ENCODE measurements around the gene SMIM12.

Gene SMIM12

GRCh38 chr1:34872133-34872503, 12.6 kb upstream of the SMIM12 start:
- DNase-seq (ENCODE audit: low spot score): no peak

- no peak for DNase-seq (ENCODE audit: low spot score)
Observed at GRCh38 chr1:34871443-34872132, 12.0 kb upstream of the SMIM12 start.

DNA sequence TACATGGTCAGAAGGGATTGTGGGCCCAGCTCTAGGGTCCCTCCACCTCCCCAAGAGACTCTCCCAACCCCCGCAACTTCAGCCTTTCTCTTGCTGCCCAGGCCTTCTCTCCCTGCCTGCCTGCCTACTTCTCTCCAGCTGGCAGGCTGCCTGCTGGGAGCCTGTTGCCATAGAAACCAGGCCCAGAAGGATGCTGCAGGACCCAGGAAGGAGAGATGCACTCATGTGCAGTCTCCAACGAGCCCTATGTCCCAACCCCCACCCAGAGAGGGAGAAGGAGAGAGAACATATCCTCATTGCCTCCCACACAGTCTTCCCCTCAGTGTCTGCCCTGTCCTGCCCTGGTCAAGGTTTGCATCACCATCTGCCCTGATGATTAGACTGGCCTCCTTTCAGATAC, 10.8 kb upstream of the SMIM12 start:
- DNase-seq (ENCODE audit: low spot score): no peak

DNA sequence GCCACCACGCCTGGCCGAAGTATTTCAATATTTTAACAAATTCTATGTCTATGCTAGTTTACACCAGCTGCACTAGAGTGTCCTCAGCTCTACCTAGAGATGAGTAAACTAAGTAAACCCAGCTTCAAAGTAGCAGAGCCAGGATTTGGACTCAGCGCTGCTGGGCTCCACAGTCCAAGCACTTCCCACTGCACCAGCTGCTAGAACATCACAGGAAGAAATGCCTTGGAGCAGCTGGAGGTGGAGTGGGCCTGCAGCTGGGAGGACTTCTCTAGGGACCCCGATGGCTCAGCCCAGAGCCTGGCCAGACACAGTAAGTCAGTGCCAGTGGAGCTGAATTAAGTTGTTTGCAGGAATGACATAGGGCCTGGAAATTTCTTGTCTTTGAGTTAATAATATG, 10.2 kb upstream of the SMIM12 start:
- no peak for DNase-seq (ENCODE audit: low spot score)

GRCh38 chr1:34868230-34869049, 8.9 kb upstream of the SMIM12 start:
- no peak for DNase-seq (ENCODE audit: low spot score)

GRCh38 chr1:34867415-34867814, 7.9 kb upstream of the SMIM12 start:
- no peak for DNase-seq (ENCODE audit: low spot score)

- no peak for DNase-seq (ENCODE audit: low spot score)
Observed at GRCh38 chr1:34866762-34867109, 7.2 kb upstream of the SMIM12 start.

DNA sequence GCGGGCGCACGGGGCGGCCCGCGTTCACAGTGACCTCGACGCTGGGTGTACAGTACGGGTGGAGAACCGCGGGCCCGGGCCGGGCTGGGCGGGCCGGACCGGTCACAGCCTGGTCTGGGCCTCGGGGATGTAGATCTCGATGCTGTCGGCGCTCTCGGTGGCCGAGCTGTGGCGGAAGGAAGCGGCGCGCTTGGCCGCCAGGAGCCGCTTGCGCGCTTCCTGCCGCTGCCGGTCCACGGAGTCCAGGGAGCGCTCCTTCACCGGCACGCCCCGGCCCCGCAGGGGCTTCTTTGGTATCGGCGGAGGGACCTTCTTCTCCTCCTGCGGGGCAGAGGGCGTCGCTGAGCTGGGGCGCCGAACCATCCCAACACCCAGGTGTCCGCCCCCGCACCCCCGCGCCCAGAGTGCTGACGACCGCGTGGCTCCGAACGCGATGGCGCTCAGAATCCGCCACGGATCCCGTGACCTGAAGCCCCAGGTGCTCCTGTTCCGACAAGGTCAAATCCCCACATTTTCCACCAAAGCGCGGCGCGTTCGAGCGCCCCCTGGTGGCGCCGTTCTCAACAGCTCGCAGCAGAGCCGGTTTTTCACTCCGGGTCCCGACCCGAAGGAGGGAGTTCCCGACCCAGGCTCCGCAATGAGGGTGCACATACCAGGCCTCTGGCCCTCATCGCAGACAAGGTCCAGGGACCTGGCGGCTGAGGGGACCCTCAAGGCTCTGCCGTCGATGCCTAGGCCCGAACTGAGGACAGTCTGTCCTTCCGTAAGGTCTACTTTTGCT, 6.6 kb upstream of the SMIM12 start:
- DNase-seq (ENCODE audit: low spot score): peak; percentile 84

DNA sequence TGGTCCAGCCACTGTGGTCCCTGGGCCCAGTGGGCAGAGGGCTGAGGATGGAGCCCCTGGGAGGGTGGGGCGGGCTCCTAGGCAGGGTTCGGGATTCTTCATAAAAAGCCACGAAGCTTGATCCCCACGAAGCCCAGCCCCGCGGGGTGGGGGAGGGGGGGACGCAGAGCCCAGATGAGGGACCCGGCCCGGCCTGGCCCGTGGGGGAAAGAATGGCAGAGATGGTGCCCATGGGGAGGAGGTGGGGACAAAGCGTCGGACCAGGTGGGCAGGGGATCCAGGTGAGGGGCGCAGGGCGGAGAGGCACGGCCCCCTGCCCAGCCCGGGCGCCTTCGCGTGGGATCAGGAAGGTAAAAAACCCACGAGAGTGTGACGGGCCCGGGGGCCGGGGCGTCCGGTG, 6.0 kb upstream of the SMIM12 start:
- no peak for DNase-seq (ENCODE audit: low spot score)

DNA sequence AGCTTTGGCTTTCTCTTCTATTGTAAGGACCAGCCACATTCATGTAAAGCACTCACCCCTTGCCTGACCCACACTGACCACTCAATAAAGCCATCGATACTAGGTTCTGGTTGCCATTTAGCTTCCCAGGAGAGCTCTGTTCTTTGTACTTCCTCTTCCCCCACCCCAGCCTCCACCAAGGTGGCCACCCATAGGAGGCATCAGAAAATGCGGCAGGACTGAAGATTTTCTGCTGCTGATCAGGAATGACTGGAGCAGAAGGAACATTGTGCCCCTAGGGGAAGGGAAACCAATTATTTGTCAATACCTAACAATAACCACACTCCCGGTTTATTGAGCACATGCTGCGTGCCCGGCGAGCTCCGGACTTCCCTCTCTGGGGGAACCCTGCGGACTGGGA, 5.2 kb upstream of the SMIM12 start:
- no peak for DNase-seq (ENCODE audit: low spot score)

- DNase-seq (ENCODE audit: low spot score): no peak
Observed at GRCh38 chr1:34863501-34863900, 4.0 kb upstream of the SMIM12 start.

DNA sequence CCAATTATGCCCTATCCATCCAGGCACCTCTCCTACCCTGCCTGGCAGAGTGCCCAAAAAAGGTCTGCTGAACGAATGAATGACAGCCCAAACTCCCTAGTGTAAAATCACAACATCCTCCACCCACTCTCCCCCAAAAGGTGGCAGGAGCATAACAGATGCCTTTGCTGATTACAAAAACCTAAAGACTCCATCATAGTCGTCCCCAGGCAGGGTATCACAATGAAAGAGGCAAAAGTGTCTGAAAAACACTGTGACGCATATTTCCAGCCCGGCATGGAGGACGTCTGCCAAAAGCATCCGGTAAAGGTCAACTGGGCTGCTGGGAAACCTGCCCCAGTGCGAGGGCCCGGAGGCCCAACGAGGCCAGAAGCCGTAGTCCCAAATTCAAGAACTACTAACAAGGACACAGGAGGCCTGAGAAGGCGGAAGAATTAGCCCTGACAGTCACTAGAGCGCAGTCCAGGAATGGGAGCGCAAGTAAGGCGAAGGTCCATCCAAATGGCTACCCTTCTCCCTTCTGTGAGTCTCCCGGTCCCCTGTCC, 576 bp downstream of the SMIM12 start:
- DNase-seq (ENCODE audit: low spot score): peak; percentile 52

DNA sequence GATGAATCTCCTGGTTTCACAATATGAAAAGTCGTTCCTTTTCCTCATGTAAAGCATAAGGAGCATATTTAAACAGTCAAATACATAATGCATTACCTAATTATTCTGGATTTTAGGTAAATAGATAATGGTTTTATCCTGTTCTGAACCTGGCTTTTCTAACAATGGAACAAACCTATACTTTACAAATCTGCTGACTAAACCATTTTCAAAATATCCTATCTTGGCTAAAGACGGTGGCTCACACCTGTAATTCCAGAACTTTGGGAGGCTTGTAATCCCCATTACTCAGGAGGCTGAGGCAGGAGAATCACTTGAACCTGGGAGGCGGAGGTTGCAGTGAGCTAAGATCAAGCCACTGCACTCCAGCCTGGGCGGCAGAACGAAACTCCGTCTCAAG, 2.9 kb downstream of the SMIM12 start:
- DNase-seq (ENCODE audit: low spot score): no peak

- peak; percentile 96 for DNase-seq (ENCODE audit: low spot score)
Observed at GRCh38 chr1:34852677-34853217, 6.8 kb downstream of the SMIM12 start.

DNA sequence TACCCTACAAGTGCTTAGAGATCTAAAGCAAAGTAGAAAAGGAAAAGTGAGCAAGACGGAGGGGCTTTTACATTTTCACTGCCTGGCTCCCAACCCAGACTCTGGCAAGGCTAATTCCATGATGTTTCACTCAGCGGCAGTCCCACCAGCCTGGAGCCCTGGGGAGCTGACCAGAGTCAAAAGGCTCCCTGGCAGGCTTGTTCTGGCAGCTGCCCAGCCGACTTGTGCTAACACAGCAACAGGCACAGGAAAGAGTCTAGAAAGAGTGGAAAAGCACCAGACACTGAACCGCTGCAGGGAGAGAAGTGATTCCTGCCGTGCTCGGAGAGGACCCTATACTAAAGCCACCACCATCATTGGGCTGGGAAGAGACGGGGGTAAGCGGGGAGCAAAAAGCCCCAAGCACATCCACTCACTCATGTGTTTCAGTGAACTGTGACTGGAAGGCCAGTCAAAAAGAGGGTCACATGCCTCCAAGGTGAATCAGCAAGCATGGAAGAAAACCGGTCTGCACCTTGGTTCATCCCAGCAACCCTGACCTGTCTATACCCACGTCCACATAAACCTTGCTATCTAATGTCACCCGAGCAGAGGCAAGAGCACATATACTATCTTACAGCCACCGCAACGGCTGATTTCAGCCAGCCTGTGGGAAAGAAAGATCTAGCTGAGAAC, 8.0 kb downstream of the SMIM12 start:
- no peak for DNase-seq (ENCODE audit: low spot score)

DNA sequence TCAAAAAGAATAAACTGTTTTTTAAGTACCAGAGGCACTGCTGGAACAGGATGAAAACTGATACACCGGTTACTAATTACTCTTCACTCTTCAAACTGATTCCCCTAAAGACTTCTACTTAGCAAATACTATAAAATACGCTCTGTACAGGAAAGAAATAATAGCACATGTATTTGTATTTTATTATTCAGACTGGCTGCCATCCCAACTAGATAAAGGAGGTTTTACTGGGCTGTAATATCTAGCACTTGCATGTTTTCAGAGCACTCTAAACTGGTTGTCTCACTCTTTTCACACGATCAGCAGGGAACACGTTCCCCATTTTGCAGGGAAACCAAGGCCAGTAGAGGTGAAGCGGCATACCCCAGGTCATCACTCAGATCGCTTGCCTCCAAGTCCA, 9.2 kb downstream of the SMIM12 start:
- DNase-seq (ENCODE audit: low spot score): no peak

DNA sequence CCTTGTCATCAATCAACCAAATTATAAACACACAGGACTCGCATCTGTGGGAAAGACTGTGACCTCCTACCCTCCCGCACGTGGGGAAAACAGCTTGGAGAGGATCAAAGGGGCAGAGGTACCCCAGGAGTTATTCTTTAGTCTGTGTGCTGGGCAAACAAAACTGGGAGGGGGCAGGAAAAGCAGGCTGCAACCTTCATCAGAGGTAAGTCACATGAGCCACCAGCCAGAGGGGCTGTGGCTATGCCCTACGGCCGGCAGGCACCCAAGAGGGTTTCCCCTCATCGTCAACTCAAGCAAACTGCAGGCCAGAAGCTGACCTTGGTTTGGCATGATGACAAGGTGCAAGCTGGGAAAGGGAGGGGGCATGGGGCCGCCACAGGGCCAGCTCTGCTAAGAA, 12.5 kb downstream of the SMIM12 start:
- no peak for DNase-seq (ENCODE audit: low spot score)

DNA sequence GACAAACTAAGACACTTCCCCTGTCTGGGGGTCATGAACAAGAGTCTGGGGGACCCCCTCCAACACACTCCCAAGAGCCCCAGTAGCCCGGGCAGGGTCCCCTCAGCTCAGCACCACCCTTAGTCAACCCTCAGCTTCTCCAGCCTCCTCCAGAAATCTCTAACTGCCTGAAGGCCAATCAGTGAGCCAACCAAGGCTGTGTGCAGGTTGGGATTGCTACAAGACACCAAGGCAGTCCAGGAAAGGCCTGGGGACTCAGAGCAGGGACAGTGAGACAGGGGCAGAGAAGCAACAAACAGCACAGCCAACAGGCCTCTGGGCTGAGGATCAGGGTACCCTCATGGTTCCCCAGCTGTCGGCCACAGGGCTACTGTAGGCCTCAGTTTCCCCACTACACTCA, 13.3 kb downstream of the SMIM12 start:
- no peak for DNase-seq (ENCODE audit: low spot score)

DNA sequence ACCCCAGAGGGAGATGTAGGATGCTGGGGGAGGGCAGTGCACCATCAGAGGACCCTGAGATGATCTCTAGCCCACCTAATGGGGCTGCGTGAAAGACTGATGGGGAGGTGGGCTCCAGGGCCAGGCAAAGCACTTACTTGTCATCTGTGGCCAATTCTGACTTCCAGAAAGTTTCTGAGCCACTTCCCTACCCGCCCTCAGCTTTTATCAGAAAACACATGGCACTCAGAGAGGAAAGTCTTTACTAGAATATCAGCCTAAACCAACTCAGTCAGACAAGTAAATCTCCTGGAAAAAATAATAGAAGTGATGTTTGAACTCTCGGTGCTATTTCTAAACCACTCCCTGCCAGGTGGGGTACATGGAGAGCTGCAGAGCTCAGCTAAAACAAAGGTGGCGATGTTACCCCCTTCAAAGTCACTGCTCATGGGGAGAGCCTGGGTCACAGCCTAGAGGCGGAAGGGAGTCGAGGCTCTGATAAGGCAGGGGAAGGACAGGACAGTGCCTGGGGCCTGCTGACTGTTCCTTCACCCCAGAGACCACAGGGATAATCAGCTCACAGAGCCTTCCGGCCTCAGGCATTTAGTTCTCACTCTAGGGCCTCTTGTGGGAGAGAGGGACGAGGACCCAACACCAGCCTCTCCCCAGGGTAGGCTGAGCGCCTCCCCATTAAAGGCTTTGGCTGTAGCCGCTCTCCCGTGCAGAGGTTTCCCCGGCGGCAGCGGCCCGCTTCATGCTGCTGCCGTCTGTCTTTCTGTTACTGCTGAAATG, 14.2 kb downstream of the SMIM12 start:
- no peak for DNase-seq (ENCODE audit: low spot score)

DNA sequence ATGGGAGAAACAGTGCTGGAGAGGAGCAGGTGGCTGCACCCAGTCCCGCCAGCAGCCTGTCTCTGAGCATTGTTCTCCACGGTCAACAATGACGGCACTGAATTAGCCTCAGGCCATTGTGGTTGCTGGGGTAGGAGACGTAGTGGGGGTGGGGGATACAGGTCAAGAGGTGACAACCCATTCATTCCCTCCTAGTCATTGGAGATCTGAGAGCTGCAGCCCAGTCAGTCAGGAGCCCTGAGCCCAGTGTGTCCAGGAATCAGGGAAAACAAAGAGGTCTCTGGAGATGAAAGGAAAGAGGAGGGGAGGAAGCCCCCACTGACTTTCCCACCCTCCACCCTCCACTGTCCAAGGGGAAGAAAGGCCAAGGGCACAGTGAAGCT, 15.3 kb downstream of the SMIM12 start:
- DNase-seq (ENCODE audit: low spot score): no peak

All from NAMALWA (cell line).